SK-N-MC (cell line): Measurements from ENCODE around the gene SCNN1B.

Experiments
- DNase-seq: peaks from one replicate; pipeline ENCODE4 v3.0.0-alpha.2; 2011; ENCODE audit warnings: low read depth, low spot score
- H3K27ac ChIP-seq: fragments of 200-600 bp; sonication (generic); 2 replicates; pipeline ENCODE4 v1.5.1; 2016; ENCODE audit warnings: mixed run types
- H3K36me3 ChIP-seq: fragments of 200-600 bp; sonication (generic); 2 replicates; pipeline ENCODE4 v1.6.1; 2017; ENCODE audit warnings: antibody characterized with exemption, low read length, mixed read lengths; ENCODE audit not compliant: insufficient read depth
- H3K4me3 ChIP-seq: fragments of 200-600 bp; sonication (generic); 2 replicates; pipeline ENCODE4 v1.5.1; 2016
- H3K9ac ChIP-seq: fragments of 200-600 bp; sonication (generic); 2 replicates; pipeline ENCODE4 v1.8.0; 2017; ENCODE audit warnings: mixed run types, mixed read lengths; ENCODE audit not compliant: insufficient read length
- H3K9me3 ChIP-seq: fragments of 200-600 bp; sonication (generic); 2 replicates; pipeline ENCODE4 v1.6.1; 2017; ENCODE audit warnings: low read depth, mild to moderate bottlenecking, antibody characterized with exemption, low read length, moderate library complexity, mixed read lengths
- EZH2 ChIP-seq: fragments of 200-600 bp; sonication (generic); IDR thresholded peaks from one replicate; pipeline ENCODE4 v1.6.1; 2017; ENCODE audit warnings: antibody characterized with exemption
- FOXP2 ChIP-seq: optimal IDR thresholded peaks from 2 replicates; pipeline ENCODE3; 2011; ENCODE audit warnings: mild to moderate bottlenecking, moderate library complexity; ENCODE audit not compliant: insufficient read depth; ENCODE audit errors: extremely low read length, control extremely low read depth
- POLR2AphosphoS5 ChIP-seq: IDR thresholded peaks from 2 replicates; pipeline ENCODE4 v1.6.1; 2012; ENCODE audit warnings: mild to moderate bottlenecking, low read depth, low read length, borderline replicate concordance

SCNN1B gene

DNA sequence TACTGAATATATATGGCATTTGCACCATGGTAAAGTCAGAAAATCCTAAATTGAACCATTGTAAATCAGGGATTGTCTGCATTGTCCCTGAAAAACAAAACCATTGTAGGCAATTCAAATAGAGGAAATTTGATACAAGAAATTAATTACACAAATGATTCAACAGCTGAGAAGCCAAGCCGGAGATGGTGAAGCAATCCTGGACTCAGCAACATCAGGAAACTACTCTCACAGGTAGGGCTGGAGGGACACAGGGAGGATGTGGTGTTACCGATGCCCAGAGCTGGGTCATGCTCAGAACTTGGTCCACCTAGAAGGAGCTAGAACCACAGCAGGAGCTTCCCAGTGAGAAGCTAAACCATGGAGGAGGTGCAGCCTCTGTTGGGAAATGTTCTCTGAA is 18.5 kb upstream of the SCNN1B start:
- no peak overlapping the region for H3K4me3 ChIP-seq
- DNase-seq = no peak
- H3K9ac ChIP-seq = no peak overlapping the region
- no peaks in the 10 kb centered on the region for H3K36me3 ChIP-seq
- H3K9me3 ChIP-seq = no peaks in the 10 kb centered on the region
- no peak for TF ChIP-seq EZH2
- no peak for TF ChIP-seq FOXP2
- TF ChIP-seq POLR2AphosphoS5 = no peak
- no peak overlapping the region for H3K27ac ChIP-seq

GRCh38 chr16:23284584-23284983 is 17.5 kb upstream of the SCNN1B start:
- Histone ChIP-seq H3K36me3 (no peaks in the 10 kb centered on the region), H3K9ac (no peak overlapping the region), H3K4me3 (no peak overlapping the region), H3K27ac (no peak overlapping the region), H3K9me3 (no peaks in the 10 kb centered on the region)
- no peak for DNase-seq
- TF ChIP-seq POLR2AphosphoS5 = no peak
- no peak for TF ChIP-seq EZH2
- no peak for TF ChIP-seq FOXP2

GRCh38 chr16:23286131-23286532 is 16.0 kb upstream of the SCNN1B start:
- TF ChIP-seq POLR2AphosphoS5 = no peak
- TF ChIP-seq FOXP2 = no peak
- TF ChIP-seq EZH2 = no peak
- Histone ChIP-seq H3K27ac (no peak overlapping the region), H3K9ac (no peak overlapping the region), H3K9me3 (no peaks in the 10 kb centered on the region), H3K36me3 (no peaks in the 10 kb centered on the region), H3K4me3 (no peak overlapping the region)
- no peak for DNase-seq

- H3K9ac ChIP-seq = no peak overlapping the region
- TF ChIP-seq EZH2 = no peak
- TF ChIP-seq POLR2AphosphoS5 = no peak
- no peak for TF ChIP-seq FOXP2
- H3K4me3 ChIP-seq = no peak overlapping the region
- no peaks in the 10 kb centered on the region for H3K36me3 ChIP-seq
- no peak for DNase-seq
- H3K9me3 ChIP-seq = no peaks in the 10 kb centered on the region
- no peak overlapping the region for H3K27ac ChIP-seq
Observed at GRCh38 chr16:23288209-23288608, 13.9 kb upstream of the SCNN1B start.

DNA sequence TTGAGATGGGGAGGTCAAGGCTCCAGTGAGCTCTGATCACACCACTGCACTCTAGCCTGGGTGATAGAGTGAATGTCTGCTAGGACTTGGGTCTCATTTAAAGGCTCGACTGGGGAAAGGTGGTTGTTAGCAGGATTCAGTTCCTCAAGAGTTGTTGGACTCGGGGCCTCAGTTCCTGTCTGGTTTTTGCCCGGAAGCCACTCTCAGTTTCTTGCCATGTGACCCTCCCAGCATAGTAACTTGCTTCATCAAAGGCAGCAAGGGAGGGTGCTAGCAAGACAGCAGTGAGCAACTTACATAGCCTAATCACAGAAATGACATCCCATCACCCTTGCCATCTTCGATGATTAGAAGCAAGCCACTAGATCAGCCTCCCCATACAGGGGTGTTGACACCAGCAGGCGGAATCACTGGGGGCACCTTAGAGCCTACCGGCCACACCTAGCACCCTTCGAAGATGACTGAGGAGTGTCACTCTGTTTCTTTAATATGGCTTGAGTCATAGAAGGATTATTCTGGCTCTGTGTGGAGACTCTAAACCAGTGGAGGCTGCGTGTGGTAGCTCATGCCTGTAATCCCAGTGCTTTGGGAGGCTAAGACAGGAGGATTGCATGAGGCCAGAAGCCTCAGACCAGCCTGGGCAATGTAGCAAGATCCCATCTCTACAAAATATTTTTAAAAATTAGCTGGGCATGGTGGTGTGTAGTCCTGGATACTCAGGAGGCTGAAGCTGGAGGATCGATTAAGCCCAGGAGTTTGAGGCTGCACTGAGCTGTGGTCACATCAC is 13.2 kb upstream of the SCNN1B start:
- DNase-seq = no peak
- H3K4me3 ChIP-seq = no peak overlapping the region
- no peak overlapping the region for H3K27ac ChIP-seq
- no peak overlapping the region for H3K9ac ChIP-seq
- no peaks in the 10 kb centered on the region for H3K9me3 ChIP-seq
- no peaks in the 10 kb centered on the region for H3K36me3 ChIP-seq
- TF ChIP-seq FOXP2 = no peak
- TF ChIP-seq POLR2AphosphoS5 = no peak
- no peak for TF ChIP-seq EZH2

DNA sequence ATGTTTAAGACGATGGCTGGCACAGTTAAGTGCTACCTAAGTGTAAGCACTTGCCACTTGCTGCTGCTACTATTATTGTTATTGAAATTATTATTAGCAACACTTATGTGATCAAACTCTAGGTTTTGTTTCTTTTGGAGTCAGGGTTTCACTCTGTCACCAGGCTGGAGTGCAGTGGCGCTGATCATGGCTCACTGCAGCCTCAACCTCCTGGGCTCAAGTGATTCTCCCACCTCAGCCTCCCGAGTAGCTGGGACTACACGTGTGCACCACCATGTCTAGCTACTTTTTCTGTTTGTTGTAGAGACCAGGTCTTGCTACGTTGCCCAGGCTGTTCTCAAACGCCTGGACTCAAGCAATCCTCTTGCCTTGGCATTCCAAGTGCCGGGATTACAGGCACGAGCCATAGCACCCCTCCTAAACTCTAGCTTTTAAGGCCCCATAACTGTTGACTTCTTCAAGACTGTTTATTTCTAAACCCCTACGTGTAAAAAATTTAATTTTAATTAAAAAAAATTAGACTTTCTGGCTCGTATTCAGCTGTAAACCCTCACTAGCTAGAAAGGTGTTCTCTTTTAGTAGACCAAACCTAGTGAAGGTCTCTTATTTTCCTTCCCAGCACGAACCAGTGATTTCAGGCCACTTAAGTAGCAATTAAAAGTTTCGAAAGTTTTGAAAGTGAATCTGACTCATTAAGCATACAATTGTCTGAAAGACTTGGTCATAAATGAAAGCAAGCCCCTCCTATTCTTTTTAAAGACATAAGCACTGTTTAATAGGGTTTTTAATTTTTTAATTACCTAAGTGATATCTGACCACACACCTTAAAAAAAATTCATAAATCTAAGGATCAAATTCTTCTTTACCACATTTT is 11.7 kb upstream of the SCNN1B start:
- no peak for TF ChIP-seq EZH2
- TF ChIP-seq POLR2AphosphoS5 = no peak
- no peak for TF ChIP-seq FOXP2
- H3K9me3 ChIP-seq = no peaks in the 10 kb centered on the region
- H3K27ac ChIP-seq = no peak overlapping the region
- no peak overlapping the region for H3K9ac ChIP-seq
- no peak overlapping the region for H3K4me3 ChIP-seq
- H3K36me3 ChIP-seq = no peaks in the 10 kb centered on the region
- DNase-seq = no peak

DNA sequence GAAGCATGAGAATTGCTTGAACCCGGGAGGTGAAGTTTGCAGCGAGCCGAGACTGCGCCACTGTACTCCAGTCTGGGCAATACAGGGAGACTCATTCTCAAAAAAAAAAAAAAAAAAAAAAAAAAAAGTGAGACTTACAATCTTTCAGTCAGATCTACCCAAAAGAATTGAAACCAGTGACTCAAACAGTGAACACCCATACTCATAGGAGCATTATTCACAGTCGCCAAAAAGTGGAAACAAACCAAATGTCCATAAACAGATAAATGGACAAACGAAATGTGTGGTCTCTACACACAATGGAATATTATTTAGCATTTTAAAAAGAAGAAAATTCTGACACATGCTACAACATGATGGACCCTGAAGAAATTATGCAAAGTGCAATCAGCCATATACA is 9.1 kb upstream of the SCNN1B start:
- H3K9ac ChIP-seq = no peak overlapping the region
- no peak overlapping the region for H3K4me3 ChIP-seq
- no peak overlapping the region for H3K27ac ChIP-seq
- H3K36me3 ChIP-seq = no peaks in the 10 kb centered on the region
- no peak for TF ChIP-seq POLR2AphosphoS5
- TF ChIP-seq EZH2 = no peak
- TF ChIP-seq FOXP2 = no peak
- DNase-seq = no peak
- H3K9me3 ChIP-seq = no peaks in the 10 kb centered on the region

DNA sequence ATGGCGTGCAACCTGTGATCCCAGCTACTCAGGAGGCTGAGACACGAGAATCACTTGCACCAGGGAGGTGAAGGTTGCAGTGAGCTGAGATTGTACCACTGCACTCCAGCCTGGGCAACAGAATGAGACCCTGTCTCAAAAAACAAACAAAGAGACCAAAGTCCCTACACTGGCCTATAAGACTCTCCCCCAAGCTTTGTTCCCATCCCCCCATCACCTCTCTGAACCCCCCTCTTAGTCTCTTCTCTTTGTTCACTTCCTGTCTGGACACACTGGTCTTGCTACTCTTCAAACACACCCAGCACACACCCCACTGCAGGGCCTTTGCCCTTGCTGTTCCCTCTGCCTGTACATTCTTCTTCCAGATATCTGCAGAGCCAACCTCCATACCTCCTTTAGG is 7.8 kb upstream of the SCNN1B start:
- no peak overlapping the region for H3K4me3 ChIP-seq
- no peaks in the 10 kb centered on the region for H3K36me3 ChIP-seq
- H3K27ac ChIP-seq = no peak overlapping the region
- no peak for DNase-seq
- no peak for TF ChIP-seq EZH2
- TF ChIP-seq FOXP2 = no peak
- TF ChIP-seq POLR2AphosphoS5 = no peak
- H3K9ac ChIP-seq = no peak overlapping the region
- no peaks in the 10 kb centered on the region for H3K9me3 ChIP-seq
